GM20000 (cell line): ENCODE results near the gene PARP16.

Experiments used
- DNase-seq: peaks from one replicate; pipeline ENCODE4 v3.0.0; 2012; ENCODE audit warnings: low spot score
- TF ChIP-seq, protein P1 (sequence below): IDR thresholded peaks from 2 replicates; pipeline ENCODE4 v1.5.1; 2012; ENCODE audit warnings: mild to moderate bottlenecking, control low read depth; ENCODE audit errors: extremely low read depth, missing control alignments

PARP16 gene

DNA sequence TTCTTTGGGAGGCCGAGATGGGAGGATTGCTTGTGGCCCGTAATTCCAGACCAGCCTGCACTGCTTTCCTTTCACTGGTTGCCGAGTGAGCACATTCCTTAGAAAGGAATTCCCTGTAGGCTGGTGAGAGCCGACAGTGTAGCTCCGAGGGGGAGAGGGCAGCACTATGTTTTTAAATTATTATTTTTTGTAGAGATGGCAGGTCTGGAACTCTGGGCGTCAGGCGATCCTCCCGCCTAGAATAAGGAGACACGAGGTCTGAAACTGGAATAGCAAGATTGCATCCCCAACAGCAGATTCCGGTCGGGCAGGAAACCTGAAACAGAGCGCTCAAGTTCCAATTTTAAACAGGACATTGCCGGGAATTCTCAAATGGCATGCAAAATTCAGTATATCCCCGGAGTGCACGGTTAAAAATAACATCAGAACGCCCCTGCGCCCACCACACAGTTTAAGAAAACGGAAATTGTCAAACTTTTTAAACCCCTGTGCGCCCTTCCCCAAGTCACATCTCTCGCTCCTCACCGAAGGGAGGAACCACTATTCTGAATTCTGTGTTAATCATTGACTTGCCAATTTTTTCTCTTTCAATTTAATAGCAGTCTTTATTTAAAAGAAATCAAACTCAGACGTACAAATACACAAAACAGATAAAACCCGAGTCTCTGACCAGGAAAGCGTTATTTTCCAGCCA lies 17.2 kb upstream of the PARP16 start:
- no peak for DNase-seq

DNA sequence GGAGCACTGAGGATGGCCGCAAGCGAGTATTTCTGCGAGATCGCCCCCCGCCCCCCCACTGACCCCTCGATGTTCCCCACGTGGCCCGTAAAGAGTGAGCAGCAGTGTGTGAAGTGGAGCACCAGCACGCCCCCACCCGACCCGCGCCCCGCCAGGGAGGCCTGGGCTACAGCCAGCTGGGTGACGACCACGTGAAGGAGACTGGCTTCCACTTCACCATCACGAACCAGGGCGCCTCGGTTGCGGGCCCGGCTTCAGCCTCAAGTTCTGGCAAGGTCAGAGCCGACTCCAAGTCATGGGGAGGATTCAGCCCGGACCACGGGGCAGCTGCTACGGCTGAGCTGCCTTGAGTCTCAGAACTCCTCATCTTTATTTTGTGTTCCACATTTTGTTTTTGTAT lies 15.4 kb upstream of the PARP16 start:
- TF ChIP-seq, protein P1, sequence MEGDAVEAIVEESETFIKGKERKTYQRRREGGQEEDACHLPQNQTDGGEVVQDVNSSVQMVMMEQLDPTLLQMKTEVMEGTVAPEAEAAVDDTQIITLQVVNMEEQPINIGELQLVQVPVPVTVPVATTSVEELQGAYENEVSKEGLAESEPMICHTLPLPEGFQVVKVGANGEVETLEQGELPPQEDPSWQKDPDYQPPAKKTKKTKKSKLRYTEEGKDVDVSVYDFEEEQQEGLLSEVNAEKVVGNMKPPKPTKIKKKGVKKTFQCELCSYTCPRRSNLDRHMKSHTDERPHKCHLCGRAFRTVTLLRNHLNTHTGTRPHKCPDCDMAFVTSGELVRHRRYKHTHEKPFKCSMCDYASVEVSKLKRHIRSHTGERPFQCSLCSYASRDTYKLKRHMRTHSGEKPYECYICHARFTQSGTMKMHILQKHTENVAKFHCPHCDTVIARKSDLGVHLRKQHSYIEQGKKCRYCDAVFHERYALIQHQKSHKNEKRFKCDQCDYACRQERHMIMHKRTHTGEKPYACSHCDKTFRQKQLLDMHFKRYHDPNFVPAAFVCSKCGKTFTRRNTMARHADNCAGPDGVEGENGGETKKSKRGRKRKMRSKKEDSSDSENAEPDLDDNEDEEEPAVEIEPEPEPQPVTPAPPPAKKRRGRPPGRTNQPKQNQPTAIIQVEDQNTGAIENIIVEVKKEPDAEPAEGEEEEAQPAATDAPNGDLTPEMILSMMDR = no peak
- DNase-seq = no peak

More for the DNA sequence above, 17.2 kb upstream of the PARP16 start:
- TF ChIP-seq, protein P1 = no peak

DNA sequence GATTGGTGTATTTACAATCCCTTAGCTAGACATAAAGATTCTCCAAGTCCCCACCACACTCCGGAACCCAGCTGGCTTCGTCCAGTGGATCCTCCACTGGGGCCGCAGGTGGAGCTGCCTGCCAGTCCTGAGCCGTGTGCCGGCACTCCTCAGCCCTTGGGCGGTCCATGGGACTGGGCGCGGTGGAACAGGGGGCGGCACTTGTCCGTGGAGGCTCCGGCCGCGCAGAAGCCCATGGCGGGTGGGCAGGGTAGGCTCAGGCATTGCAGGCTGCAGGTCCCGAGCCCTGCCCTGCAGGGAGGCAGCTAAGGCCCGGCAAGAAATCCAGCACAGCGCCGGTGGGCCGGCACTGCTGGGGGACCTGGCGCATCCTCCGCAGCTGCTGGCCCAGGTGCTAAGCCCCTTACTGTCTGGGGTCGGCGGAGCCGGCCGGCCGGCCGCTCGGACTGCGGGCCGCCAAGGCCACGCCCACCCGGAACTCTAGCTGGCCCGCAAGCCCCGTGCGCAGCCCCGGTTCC lies 14.3 kb upstream of the PARP16 start:
- DNase-seq = no peak
- TF ChIP-seq, protein P1 = no peak

DNA sequence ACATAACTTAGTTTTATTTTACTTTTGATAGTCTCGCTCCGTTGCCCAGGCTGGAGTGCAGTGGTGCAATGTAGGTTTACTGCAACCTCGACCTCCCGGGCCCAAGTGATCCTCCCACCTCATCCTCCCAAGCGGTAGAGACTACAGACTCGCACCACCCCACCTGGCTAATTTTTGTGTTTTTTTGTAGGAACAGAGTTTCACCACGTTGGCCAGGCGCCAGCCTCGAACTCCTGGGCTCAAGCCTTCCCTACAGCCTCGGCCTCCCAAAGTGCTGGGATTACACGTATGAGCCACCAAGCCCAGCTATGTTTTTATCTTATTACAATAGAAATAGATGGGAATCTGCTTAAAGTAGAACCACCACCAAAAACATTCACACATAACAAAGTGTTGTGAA lies 12.0 kb upstream of the PARP16 start:
- TF ChIP-seq, protein P1 = no peak
- no peak for DNase-seq

DNA sequence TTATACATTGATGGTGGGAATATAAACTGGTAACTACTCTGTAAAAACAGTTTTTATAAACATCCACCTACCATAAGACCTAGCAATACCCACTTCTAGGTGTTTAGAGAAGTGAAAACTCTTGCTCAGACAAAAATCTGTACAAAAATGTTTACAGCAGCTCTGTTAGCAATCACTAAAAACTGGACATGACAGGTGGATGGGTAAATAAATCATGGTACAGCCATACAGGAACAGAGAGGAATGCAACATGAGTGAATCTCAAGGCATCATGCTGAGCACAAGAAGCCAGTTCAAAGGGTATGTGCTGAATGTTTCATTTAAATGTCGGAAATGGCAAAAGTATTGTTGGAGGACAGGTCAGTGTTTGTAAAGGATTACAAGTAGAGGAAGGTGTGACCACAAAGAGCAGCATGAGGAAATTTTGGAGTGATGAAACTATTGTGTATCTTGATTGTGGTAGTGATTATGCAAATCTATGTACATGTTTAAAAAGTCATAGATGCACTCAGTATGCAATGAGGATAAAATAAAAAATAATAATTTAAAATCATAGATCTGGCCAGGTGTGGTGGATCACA lies 6.3 kb upstream of the PARP16 start:
- DNase-seq = no peak
- TF ChIP-seq, protein P1 = no peak

DNA sequence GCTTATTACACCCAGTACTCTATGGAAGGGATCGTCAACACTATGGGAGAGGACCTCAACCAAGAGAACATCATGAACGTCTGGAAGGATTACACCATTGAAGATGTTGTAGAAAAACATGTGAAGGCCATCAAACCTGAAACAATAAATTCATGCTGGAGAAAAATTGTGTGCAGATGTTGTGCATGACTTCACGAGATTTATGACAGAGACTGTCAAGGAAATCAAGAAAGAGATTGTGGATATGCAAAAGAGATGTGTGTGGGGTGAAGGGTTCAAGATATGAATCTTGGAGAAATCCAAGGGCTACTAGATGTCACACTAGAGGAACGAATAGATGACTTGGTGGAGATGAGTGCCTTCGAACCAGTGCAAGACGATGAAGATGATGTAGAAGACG lies 3.5 kb upstream of the PARP16 start:
- no peak for DNase-seq
- TF ChIP-seq, protein P1 = no peak

DNA sequence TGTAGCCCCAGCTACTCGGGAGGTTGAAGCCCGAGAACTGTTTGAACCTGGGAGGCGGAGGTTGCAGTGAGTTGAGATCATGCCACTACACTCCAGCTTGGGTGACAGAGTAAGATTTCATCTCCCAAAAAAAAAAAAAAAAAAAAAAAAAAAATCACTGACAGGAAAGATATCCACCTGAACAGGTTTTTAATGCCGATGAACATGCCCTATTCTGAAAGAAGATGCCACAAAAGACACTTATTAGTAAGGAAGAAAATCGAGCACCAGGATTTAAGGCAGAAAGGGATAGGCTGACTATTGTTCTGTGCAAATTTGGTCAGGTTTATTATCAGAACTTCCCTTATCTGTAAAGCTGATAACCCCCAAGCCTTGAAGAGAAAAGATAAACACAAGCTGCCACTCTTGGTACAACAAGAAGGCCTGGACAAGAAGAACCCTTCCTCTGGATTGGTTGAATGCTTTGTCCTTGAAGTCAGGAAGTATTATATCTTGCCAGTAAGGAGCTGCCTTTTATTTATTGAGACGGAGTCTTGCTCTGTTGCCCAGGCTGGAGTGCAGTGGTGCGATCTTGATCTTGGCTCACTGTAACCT lies 2.7 kb upstream of the PARP16 start:
- TF ChIP-seq, protein P1 = no peak
- DNase-seq = no peak
